ENCODE data around the gene ACTMAP.

The ACTMAP gene

DNA sequence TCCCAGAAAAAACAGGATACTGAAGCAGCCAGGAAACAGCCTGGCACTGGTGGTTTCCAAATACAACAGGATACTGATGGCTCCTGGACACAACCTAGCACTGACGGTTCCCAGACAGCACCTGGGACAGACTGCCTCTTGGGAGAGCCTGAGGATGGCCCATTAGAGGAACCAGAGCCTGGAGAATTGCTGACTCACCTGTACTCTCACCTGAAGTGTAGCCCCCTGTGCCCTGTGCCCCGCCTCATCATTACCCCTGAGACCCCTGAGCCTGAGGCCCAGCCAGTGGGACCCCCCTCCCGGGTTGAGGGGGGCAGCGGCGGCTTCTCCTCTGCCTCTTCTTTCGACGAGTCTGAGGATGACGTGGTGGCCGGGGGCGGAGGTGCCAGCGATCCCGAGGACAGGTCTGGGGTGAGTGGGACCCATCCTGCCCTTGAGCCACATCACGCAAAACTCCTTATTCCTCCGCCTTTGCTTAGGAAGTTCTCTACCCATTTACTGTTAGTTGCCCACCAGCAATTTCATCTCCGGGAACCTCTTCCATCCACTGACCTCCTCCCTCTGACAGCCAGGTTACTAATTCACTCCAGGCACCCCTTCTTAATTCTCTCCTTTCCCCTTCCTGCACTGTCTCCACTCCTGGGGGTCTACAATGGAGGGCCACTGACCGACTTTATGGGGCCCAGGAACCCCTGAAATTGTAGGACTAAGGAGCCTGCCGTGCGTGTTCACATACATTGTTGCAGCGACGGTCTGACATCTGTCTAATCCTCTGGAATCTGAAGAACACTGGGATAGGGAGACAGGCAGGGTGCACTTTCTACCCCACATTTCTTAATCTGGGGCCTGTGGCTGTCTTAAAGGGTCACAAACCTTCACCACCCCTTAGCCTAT lies 32.1 kb downstream of the ACTMAP start:
- DNase-seq, result no peak

DNA sequence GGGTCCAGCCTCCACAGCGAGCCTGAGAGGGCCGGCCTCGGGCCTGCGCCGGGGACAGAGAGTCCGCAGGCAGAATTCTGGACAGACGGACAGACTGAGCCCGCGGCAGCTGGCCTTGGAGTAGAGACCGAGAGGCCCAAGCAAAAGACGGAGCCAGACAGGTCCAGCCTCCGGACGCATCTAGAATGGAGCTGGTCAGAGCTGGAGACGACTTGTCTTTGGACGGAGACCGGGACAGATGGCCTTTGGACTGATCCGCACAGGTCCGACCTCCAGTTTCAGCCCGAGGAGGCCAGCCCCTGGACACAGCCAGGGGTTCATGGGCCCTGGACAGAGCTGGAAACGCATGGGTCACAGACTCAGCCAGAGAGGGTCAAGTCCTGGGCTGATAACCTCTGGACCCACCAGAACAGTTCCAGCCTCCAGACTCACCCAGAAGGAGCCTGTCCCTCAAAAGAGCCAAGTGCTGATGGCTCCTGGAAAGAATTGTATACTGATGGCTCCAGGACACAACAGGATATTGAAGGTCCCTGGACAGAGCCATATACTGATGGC lies 32.9 kb downstream of the ACTMAP start:
- DNase-seq, result no peak

DNA sequence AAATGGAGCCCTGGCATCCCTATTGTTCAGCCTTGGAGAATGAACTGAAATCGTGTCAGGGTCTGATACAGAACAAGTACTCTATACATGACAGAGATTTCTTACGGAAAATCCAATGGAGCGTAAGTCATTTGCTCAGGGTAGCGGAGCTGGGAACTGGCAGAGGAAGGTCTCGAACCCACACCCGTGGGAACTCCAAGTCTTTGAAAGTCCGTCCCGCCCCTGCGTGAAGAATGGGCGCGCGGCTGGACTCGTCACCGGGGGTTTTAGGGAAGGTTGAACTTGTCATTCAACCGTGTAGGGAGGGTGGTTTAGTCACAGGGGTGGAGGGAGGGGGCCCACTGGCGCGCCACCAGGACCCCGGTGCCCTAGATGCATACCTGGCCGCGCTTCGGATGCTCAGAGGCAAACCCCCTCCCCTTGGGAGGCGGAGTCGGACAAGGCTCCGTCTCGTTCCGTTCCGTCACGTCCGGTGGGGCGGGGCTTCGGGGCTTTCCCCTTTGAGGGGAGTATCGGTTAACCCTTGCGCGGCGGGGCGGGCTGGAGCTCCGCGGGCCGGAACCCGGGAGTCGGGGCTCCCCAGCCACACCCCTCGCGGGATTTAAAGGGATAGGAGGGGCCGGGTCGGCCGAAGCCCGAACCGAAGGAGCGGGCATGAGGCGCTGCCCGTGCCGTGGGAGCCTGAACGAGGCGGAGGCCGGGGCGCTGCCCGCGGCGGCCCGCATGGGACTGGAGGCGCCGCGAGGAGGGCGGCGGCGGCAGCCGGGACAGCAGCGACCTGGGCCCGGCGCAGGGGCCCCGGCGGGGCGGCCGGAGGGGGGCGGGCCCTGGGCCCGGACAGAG lies 33.6 kb downstream of the ACTMAP start, which contains the start of the genes COQ8B and ITPKC:
TSS of gene COQ8B (minus strand) at position 405 of the 843 bp plus-strand sequence. CDS start 2,254 bp downstream, outside the sequence.
TSS of gene ITPKC (plus strand) at position 631 of the 843 bp plus-strand sequence. CDS start at position 655, 24 bp downstream.
- peak; percentile 98 for DNase-seq

DNA sequence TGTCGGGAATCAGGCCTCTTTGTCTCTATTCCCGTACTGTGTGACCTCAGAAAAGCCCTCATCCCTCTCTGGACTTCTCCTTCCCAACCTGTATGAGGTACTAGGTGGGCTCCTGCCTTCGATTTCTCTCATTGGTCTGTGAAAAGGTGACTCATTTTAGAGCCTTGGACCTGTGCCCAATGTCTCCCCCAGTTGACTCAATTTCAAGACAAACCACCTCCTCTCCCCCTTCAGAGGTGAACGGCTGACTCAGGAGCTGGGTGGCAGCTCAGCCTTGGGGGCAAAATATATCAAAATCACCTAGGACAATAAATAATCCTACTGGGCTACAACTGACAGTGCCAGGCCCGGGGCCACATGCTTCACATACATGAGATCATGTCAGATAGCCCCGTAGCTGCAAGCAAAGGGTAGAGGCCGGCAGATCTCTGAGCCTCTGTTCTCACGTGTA lies 34.2 kb downstream of the ACTMAP start:
- DNase-seq, result no peak

DNA sequence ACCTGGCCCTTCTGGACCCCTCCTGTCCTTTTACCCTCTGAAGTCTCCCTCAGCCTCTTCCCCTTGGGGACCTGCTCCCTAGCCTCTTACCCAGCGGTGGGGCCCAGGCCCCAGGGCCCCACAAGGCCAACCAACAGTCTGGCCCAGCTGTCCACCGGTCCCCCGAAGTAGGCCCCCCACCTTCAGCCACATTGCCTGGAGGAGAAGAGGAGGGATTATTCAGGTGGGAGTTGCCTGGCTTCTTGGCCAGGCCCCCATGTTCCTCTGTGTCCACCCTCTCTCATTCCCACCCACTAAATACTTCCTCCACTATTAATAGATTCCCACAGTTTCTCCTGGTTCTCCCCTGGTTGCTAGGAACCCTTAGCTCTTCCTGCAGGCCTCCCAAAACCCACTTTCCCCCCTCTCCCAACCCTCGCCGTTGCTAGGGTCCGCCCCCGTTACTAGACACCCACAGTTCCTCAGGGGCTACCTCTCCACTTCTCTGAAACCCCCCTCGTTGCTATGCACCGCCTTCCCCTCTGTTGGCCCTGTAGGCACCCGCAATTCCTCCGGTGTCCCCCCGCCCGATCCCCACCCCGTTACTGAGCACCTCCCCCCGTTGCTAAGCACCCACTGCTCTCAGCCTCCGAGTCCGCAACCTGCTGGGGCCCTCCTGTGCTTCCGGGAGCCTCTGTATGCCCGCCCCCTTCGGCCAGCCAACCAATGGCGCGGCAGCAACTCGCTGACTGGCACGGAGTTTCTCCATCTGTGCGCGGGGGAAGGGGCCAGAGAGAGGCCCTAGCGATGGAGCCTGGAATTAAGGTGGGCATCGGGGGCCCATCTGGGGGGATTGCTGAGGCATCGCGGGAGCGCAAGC lies 35.6 kb downstream of the ACTMAP start:
- DNase-seq, result peak; percentile 88

DNA sequence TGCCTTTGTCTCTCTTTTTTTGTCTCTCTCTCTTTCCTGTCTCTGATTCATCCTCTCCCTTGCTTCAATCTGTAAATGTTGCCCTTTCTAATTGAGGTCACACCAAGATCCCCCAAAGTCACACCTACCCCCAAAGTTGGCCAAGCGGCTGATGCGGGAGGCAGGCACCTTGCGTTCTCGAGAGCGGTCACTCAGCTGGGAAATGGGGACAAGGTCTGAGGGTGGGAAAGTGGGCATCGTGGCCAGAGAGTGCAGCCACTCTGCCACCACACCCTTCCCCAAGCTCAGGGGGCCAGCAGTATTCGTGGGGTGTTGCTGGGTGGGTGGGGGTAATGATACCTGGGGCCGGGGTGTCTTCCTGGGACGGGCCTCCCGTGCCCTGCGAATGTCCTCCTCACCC lies 36.3 kb downstream of the ACTMAP start:
- DNase-seq, result no peak

DNA sequence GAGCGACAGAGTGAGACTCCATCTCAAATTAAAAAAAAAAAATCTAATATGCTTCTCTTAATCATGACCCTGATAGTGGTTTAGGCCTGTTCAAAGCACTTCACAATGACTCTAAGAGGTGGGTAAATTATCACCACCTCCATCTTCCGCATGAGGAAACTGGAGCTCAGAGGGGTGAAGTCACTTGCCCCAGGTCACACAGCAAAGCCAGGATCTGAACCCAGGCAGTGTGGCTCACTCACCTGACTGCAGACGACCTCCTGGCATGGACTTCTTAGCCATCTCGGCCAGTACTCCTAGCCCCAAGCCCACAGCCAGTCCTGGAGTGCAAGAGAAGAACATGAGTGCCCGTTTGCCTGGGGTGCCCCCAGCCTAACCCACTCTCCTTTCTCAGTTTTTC lies 40.5 kb downstream of the ACTMAP start:
- no peak for DNase-seq

DNA sequence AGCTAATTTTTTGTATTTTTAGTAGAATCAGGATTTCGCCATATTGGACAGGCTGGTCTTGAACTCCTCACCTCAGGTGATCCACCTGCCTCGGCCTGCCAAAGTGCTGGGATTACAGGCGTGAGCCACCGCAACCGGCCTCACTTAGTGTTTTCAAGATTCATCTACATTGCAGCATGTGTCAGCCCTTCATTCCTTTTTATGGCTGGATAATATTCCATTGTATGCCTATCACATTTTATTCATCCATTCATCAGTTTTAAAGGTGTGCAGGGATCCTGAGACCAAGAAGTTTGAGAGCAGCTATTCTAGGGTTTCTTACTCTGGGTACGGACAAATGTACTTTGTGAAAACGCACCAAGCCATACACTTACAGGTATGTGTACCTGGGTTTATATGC lies 42.7 kb downstream of the ACTMAP start:
- no peak for DNase-seq

DNA sequence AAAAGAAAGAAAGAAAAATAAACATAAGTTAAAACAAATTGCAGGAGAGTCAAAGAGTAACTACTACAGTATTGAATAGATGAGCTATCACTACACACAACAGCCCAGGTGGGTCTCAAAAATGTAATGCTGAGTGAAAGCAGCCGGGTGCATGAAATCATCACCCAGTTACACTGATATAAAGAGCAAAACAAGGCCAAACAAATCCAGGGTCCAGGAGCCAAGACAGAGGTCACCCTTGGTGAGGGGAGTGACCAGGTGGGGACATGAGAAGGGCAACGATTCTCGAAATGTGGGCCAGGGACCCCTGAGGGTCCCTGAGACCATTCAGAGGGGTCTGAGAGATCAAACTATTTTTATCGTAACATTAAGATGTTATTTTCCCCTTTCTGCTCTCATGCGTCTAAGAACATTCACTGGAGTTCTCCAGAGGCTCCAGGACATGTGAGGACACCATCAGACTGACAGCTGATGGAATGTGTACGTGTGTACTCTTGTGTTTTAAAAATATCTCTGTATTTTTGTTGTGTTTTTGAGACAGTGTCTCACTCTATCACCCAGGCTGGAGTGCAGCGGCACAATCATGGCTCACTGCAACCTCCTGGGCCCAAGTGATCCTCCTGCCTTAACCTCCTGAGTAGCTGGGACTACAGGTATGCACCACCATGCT lies 44.2 kb downstream of the ACTMAP start:
- no peak for DNase-seq

DNA sequence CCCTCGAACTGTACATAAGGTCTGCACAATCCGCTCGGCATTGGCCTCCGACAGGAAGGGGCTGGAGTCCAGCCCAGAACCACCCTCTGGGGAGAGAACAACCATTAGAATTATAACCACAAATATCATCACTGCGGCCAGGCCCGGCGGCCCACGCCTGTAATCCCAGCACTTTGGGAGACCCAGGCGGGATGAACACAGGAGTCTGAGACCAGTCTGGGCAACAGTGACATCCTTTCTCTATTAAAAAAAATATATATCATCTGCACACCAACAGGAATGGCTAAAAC lies 45.0 kb downstream of the ACTMAP start:
- no peak for DNase-seq

DNA sequence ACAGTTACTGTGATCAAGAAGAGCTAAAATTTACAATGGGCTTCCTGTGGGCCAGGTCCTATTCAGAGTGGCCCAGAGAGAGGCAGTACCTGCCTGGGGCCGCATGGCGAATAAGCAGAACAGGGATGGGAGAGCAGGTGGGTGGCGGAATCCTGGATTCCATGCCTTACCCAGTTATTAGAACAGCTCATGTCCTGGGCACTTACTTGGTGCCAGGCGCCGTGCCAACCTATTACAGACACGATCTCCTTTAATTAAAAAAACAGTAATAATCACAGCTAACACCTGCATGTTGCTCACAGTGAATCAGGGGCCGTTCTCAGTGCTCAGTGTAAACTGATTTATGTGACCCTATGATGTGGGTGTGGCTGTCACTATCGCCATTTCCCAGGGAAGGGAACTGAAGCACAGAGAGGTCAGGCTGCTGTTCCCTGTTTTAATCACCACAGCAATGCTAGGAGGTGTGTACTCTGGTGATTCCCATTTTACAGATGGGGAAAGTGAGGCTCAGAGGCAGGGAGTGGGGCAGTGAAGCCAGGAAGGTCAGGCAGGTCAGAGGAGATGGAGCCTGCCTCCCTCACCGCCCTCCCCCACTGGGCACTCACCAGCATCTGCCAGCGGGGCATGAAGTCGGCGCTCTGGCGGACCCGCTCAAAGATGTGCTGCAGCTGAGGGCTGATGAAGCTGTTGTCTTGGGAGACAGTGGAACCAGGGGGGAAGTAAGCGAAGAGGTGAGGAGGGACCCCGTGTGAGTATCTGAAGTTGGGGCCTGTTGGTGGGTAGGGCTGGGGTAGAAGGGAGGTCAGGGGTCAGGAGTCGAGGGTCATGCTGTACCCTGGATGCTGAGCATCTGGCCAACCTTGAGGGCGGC lies 45.6 kb downstream of the ACTMAP start:
- no peak for DNase-seq

DNA sequence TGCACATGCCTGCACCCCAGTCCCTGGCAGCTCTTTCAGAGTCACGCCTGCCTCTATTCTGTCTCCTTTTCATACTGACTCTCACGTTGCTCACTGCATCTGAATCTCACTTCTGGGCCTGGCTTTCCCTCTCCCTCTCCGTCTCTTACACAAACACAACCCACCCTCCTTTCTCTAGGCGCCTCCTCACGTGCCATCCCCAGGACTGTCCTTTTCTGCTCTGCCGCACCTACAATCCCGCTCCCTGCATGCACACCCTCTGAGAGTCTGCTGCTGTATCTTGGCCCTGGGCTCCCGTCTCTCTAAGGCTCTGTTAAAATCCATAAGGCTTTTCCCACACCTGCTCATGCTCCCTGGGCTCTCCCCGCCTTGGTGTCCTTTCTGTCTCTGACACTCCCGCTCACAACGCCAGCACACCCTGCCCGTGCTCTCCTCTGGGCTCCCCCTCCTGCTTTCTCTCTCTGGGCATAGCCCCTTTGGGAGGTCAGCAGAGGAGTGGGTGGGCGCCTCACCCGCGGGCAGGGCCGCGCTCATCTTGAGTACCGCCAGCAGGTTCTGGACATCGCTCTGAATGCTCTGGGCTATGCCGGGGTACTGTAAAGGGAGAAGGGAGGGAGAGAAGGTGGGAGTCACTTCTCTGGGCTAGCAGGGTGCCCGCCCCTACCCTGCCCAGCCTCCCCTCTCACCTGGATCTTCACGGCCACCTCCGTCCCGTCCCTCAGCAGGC lies 47.1 kb downstream of the ACTMAP start:
- no peak for DNase-seq

DNA sequence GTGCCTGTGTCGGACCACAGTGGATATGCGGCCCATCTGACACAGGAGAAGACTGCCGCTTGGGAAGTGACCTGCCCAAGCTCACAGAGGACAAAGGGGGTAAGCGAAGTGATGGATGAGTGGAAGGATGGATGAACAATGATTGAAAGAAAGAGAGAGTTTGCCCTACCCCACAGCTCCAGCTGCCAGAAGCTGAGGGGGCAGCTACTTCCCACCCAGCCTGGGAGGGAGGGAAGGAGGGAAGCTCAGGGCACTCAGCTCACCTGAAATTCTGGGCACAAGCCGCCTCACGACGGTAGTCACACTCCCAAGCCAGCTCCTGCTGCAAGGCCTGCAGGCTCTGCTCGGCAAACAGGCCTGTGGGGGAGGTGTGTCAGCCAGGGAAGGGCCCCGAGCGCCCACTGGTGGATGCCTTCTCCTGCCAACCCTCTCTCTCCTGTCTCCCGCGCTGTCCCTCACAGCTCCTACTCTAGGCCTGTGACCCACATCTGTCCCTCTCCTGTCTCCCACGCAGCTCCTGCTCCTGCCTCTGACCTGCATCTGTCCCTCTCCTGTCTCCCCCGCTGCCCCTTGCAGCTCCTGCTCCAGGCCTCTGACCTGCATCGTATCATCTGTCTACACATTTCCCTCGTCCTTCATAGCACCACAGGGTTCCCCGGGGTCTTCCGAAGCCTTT lies 47.8 kb downstream of the ACTMAP start:
- no peak for DNase-seq

DNA sequence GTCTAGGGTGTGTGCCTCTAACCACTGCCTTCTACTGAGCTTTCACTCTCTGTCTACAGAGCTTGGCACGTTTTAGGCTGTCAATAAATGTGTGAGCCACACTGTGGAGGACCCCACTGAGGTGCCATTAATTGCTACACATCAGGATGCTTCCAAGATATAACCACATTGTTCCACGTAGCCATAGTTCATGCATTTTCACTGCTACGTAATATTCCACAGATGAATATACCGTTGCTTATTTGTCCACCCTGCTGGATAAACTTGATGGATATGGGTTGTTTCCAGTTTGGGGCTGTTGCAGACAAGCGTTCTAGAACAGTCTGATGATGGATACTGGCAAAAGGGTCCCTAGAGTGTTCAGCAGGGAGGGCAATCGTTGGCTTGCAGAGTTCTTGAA lies 48.5 kb downstream of the ACTMAP start:
- no peak for DNase-seq

DNA sequence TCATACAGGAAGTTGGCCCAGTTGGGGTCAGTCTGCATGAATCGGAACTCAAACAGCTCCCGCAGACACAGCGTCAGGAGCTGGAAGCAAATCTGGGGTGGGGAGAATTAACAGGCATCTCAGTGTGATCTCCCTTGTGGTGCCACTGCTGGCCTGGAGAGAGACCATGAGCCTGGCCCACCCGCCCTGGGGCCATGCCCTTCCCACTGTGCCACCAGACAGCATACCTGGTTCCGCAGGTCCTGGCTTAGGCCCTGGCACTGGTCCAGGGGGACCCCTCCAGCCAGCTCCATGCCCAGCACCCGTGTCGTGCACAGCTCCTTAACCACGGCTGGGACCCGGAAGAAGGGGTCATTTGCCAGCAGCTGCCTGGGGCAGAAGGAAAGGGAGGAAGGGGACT lies 50.2 kb downstream of the ACTMAP start:
- DNase-seq, result no peak

DNA sequence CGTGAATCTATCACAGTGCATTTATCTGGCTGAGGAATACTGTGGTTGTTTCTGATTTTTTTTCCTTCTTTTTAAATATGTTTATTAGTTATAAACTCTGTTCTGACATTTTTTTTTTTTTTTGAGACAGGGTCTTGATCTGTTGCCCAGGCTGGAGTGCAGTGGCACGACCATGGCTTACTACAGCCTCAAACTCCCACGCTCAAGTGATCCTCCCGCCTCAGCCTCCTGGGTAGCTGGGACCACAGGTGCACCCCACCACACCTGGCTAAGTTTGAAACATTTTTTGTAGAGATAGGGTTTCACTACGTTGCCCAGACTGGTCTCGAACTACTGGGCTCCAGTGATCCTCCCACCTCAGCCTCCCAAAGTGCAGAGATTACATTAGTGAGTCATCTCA lies 53.3 kb downstream of the ACTMAP start:
- DNase-seq, result no peak

DNA sequence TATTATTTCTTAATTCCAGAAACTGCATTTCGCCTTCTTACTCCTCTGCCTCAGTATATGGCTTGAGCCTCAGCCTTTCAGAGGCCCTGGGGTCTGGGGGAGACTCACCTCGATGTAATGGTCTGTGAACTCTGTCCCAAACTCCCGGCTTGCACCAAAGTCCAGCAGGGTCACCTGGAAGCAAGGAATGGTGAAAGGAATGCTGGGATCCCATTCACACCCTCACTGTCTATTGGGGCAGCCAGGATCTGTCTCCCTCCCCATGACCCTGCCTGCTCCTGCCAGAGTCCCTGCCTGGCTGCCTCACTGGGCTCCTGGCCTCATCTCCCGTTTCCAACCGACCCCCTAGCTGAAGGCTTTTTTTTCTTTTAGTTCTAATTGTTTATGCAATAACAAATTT lies 54.4 kb downstream of the ACTMAP start:
- DNase-seq, result no peak

DNA sequence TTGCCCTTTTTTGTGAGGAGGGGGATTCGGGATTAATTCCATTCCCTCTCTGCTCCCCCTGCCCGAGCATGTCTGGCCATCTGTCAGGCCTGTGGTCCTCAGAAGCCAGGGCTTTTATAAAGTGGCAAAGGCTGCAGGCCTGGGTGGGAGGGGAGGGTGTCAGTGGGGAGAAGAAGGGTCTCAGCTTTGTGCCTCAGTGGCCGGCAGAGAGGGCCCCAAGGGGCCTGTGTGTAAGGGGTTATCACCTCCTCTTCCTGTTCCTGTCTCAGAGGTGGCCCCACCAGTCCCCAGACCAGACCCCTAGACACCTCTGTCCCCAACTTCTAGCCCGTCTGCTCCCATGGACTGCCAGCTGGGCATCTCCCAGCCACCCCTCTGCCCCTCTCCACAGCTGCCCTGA lies 56.4 kb downstream of the ACTMAP start:
- no peak for DNase-seq

DNA sequence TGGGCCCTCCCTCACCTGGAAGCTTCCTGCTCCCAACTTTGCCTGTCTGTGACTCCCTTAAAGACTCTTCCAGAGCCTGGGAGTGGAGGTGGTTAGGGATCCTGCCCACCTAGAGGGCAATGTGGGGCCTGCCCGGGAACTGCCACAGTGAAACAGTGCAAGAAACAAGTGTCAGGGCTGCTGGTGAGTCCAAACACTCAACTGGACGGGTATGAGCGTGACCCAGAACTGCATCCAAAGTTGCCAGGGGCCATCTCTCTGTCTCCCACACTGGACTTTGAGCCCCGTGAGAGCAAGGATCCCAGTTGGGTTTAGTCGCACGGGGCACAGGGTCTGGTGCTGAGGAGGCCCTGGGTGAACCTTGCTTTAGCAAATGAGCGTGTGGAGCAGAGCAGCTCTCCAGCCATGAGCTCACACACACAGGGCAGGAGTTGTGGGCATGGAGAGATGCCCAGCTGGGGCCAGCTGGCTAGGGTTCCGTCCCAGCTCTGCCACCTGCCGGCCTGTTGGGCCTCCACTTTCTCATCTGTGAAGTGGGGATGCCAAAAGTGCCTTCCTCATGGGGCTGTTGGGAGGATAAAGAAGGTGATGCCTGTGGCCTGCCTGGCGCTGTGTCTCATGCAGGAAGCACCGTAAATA lies 57.0 kb downstream of the ACTMAP start:
- no peak for DNase-seq
